Lung (tissue), 12 donors: ENCODE results near the gene RXRA. TPM values are rescaled to one million over a fixed set of nuclear protein-coding genes. Genes with fewer than 3 reads are reported as not detected.
A peak's percentile ranks its signal among the peaks of the same experiment; 100 is the strongest.

Experiments used
- ATAC-seq: fragments of 200-7000 bp; cut with Tn5 transposase; one replicate; pipeline ENCODE4 v1.9.1; 2020; ENCODE audit warnings: moderate number of reproducible peaks; ENCODE audit not compliant: insufficient read depth, low FRiP score
- DNase-seq, 3 donors: peaks; one replicate each; pipeline ENCODE4 v3.0.0-alpha.2; 2013 to 2017
- H3K27ac ChIP-seq, 2 donors: one replicate each; pipeline ENCODE4 v1.5.1; 2013; ENCODE audit warnings: mild to moderate bottlenecking in 2 of 2, moderate library complexity in 2 of 2, control low read depth in 1 of 2, inconsistent platforms in 1 of 2, low read depth in 1 of 2, low read length in 1 of 2
- H3K27me3 ChIP-seq, 3 donors: one replicate each; pipeline ENCODE4 v1.5.1; 2013; ENCODE audit warnings: low read length in 2 of 3; ENCODE audit not compliant: control insufficient read depth in 3 of 3, insufficient read depth in 3 of 3
- H3K36me3 ChIP-seq, 4 donors: one replicate each; pipeline ENCODE4 v1.5.1; 2013; ENCODE audit warnings: low read length in 4 of 4, mild to moderate bottlenecking in 1 of 4, moderate library complexity in 1 of 4; ENCODE audit not compliant: control insufficient read depth in 4 of 4, insufficient read depth in 4 of 4
- H3K4me1 ChIP-seq, 5 donors: one replicate each; pipeline ENCODE4 v1.5.1; 2013; ENCODE audit warnings: low read length in 5 of 5, mild to moderate bottlenecking in 2 of 5, moderate library complexity in 1 of 5; ENCODE audit not compliant: control insufficient read depth in 5 of 5, insufficient read depth in 5 of 5
- H3K4me3 ChIP-seq: one replicate; pipeline ENCODE4 v1.5.1; 2013; ENCODE audit warnings: mild to moderate bottlenecking, control low read depth, moderate library complexity
- H3K9ac ChIP-seq, 2 donors: one replicate each; pipeline ENCODE4 v1.5.1; 2013; ENCODE audit warnings: low read length in 2 of 2, control low read depth in 1 of 2; ENCODE audit not compliant: insufficient read depth in 1 of 2
- H3K9me3 ChIP-seq, 4 donors: one replicate each; pipeline ENCODE4 v1.5.1; 2013; ENCODE audit warnings: low read length in 3 of 4, mild to moderate bottlenecking in 1 of 4, moderate library complexity in 1 of 4; ENCODE audit not compliant: control insufficient read depth in 4 of 4, insufficient read depth in 3 of 4
- WGBS, 2 donors: extraction: QIAGEN DNeasy Blood & Tissue Kit; methylation state at CpG; one replicate each; pipeline ENCODE4 v1.1.7; 2013; 5-methylcytosine and 5-hydroxymethylcytosine counted together
- polyA plus RNA-seq, 2 donors: library from polyadenylated mRNA; stranded (reverse); fragments of 200-250 nt; gene quantifications; one replicate each; pipeline ENCODE4 v1.2.1, GENCODE V29; 2013
- total RNA-seq, 2 donors: library from RNA; depleted of rRNA in 1 of 2; stranded (reverse); fragments of >200 nt in 1 of 2; gene quantifications; one replicate each; pipeline ENCODE4 v1.2.1, GENCODE V29; 2014 to 2021
- TF ChIP-seq, protein P1 (sequence below): IDR thresholded peaks from 2 replicates; pipeline ENCODE4 v1.5.1; 2012; ENCODE audit warnings: mild to moderate bottlenecking; ENCODE audit errors: control extremely low read depth, extremely low read depth
- donor health status: control.
- donor health status: control.
- donor health status: Bipolar disorder and iron deficiency.
- donor health status: healthy.
- donor health status: DM: yes; HTN: yes; CAD: no.

Gene RXRA
- total and polyA plus RNA-seq, 4 donors: 24.2 to 85.2 (median 52.2) TPM

DNA sequence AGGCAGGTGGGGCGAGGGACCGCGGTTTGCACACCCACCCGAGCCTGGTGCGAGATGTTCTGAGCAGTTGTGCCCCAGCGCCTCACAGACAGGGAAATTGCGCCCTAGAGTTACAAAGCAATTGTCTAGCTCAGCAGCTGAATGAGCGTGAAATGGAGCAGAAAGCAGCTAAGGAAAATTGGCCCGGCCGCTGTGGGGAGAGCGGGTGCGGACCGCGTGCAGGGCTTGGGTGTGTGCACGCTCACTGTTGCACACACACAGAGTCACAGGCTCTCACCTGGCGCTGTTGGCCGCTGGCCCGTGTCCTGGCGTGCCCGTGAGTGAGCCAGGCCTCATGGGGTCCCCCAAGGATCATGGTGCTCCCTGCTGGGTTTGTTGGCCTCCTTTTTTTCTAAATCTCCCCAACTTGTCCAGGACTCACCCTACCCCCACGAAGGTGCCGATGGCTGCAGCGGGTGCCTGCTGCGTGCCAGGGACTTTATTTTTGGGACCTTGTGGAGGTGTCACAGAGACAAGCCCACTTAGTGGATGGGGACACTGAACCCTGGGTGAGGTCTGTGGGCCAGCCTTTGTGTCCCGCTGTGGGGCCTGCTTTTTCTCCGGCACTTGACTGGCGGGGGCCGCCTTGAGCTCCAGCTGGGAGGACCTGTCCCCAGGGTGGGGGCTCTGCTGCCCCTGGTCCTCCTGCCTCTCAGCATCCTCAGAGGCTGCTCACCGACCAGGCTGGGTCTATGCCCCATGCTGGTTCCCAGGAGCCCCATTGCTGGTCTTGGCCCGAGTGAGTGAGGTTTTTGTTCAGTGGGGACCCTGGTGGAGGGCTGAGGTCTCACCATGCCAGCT lies 5.2 kb downstream of the RXRA start:
- TF ChIP-seq, protein P1, sequence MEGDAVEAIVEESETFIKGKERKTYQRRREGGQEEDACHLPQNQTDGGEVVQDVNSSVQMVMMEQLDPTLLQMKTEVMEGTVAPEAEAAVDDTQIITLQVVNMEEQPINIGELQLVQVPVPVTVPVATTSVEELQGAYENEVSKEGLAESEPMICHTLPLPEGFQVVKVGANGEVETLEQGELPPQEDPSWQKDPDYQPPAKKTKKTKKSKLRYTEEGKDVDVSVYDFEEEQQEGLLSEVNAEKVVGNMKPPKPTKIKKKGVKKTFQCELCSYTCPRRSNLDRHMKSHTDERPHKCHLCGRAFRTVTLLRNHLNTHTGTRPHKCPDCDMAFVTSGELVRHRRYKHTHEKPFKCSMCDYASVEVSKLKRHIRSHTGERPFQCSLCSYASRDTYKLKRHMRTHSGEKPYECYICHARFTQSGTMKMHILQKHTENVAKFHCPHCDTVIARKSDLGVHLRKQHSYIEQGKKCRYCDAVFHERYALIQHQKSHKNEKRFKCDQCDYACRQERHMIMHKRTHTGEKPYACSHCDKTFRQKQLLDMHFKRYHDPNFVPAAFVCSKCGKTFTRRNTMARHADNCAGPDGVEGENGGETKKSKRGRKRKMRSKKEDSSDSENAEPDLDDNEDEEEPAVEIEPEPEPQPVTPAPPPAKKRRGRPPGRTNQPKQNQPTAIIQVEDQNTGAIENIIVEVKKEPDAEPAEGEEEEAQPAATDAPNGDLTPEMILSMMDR: no peak
- no peak overlapping the region for H3K4me3 ChIP-seq
- no peak for ATAC-seq
- WGBS, 2 donors: 95 to 96% methylated on average over 30 of the region's 30 CpGs
- no peaks in the 10 kb centered on the region for H3K9me3 ChIP-seq
- DNase-seq: no peak
- H3K27ac ChIP-seq: no peak overlapping the region
- H3K27me3 ChIP-seq: no peaks in the 10 kb centered on the region
- no peak overlapping the region for H3K9ac ChIP-seq
- no peaks in the 10 kb centered on the region for H3K36me3 ChIP-seq
- peaks cover 9 to 66% (median 50%) of the 10 kb centered on the region in 5 donors for H3K4me1 ChIP-seq

DNA sequence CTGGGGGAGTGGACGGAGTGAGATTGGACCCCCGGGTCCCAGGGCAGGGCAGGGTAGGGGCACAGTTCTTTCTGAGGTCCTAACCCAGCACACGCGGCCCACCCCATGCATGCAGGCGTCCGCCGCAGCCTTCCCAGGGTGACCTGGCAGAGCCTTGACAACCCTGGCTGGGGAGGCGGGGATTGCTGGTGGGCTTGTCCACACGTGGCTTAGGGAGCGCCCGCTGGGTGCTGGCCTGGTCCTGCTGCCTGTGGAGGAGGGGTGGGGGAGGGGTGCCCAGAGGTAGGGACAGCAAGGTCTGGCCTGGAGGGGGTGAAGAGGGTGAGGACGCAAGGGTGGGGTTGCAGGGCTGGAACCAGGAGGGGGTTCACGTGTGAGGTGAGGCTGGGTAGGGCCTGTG lies 6.0 kb downstream of the RXRA start:
- H3K36me3 ChIP-seq: no peaks in the 10 kb centered on the region
- no peaks in the 10 kb centered on the region for H3K9me3 ChIP-seq
- WGBS, 2 donors: 83 to 92% methylated on average over 13 of the region's 13 CpGs
- DNase-seq: no peak
- H3K9ac ChIP-seq: no peak overlapping the region
- no peaks in the 10 kb centered on the region for H3K27me3 ChIP-seq
- no peak for ATAC-seq
- TF ChIP-seq, protein P1: no peak
- no peak overlapping the region for H3K4me3 ChIP-seq
- H3K4me1 ChIP-seq: peaks cover 9 to 72% (median 52%) of the 10 kb centered on the region in 5 donors
- peak overlapping the region in 1 of 2 donors; percentile 22 for H3K27ac ChIP-seq

DNA sequence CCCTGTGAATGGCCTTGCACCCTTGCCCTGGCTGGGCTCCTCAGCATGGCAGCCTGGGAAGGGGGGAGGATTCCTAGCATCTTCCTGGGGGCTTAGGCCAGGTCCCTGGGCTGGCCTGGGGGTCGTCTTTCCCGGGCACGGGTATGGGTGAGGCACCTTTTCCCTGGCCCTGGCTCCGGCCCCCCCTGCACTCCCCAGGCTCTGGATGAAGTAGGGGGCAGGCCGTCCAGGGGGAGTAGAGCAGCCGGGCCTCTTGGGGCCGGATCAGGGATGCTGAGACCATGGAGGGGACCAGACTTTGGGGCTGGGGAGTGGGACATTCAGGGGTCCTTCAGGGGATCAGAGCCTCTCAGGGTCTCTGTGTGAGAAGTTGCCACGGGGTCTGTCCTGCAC lies 6.6 kb downstream of the RXRA start:
- no peaks in the 10 kb centered on the region for H3K36me3 ChIP-seq
- H3K4me3 ChIP-seq: no peak overlapping the region
- no peak overlapping the region for H3K9ac ChIP-seq
- TF ChIP-seq, protein P1: no peak
- DNase-seq (no peak), ATAC-seq (no peak)
- H3K27me3 ChIP-seq: no peaks in the 10 kb centered on the region
- no peak overlapping the region for H3K27ac ChIP-seq
- 63 to 82% methylated on average over 8 of the region's 8 CpGs for WGBS, 2 donors
- no peaks in the 10 kb centered on the region for H3K9me3 ChIP-seq
- H3K4me1 ChIP-seq: peaks cover 6 to 72% (median 52%) of the 10 kb centered on the region in 5 donors
